Lung microvascular endothelial cell (primary cell): ENCODE data around the gene DOCK6. TPM values are rescaled to one million over a fixed set of nuclear protein-coding genes. Genes with fewer than 3 reads are reported as not detected.
A peak's percentile ranks its signal among the peaks of the same experiment; 100 is the strongest.
"Not testable (repeated sequence)": the region's sequence is repeated elsewhere in the genome, so short reads cannot be mapped to it uniquely, and the experiment has no call there.

Experiments used
- DNase-seq, 2 donors: peaks; one replicate each; pipeline versions ENCODE4 v3.0.0 to v3.0.0-alpha.2; 2010; ENCODE audit warnings: low read depth in 2 of 2
- total RNA-seq: library from RNA; depleted of rRNA; stranded (reverse); fragments of >200 nt; gene quantifications from 2 replicates; pipeline ENCODE4 v1.2.1, GENCODE V29; 2014

Gene DOCK6
- total RNA-seq, 1 donor from 2014 or later: 46.4 TPM

DNA sequence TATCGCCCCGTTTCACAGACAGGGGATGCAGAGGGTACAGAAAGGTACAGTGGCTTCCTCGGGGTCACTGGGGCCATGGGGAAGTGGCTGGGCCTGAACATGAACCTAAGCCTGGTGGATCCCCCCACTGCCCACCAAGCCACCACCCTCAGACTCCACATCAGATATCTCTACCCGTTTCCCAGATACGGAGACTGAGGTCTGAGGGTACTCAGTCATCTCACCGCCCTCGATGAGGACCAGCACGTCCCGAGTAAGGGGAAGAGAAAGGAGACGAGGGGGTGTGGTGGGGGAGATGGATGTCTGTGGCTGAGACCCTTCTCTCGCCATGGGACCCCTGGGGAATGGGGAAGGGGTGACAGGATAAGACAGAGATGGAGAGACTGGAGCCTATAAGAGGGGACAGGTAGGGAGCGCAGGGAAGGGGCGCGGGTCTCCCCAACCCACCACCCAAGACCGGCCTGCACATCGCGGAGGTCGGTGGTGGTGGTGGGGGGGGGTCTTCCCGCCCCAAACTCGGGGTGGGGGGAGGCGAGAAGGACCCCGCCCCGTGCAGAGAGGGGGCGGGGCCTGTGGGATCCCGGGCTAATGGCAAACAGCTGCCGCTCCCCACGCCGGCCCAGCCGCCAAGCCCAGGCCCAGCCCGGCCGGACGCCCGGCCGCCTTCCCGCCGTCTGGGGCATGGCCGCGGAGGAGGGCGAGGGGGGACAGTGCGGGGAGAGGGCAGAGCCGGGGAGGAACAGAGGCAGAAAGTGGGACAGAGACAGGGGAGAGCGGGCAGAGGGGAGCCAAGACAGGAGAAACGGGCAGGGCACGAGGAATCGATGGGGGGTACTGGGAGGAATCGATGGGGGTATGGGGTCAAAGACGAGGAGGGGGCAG lies 65.7 kb downstream of the DOCK6 start:
- peak; percentile 50 to 53 for DNase-seq

DNA sequence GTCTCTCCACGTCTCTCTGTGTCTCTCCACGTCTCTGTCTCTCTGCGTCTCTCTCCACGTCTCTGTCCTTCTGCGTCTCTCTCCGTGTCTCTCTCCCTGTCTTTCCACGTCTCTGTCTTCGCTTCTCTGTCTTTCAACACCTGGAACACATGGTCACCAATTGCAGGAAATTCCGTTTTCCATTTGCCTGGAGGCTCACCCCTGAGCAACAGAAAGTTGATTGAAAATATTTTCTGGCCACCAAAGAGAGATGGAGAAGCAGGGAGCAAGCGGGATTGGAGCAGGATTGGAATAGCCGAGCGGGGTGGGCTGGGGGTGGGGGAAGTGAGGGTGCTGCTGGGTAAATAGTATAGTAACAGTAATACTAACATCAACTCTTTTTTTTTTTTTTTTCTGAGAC lies 66.6 kb downstream of the DOCK6 start:
- DNase-seq: peak in 1 of 2 donors; percentile 69

- DNase-seq: peak in 1 of 2 donors; percentile 42
These were observed 67.4 kb downstream of the DOCK6 start for GRCh38 chr19:11194656-11195558.

GRCh38 chr19:11194173-11194572 lies 68.2 kb downstream of the DOCK6 start:
- no peak for DNase-seq

GRCh38 chr19:11192957-11193939 lies 69.1 kb downstream of the DOCK6 start:
- no peak for DNase-seq

GRCh38 chr19:11191934-11192333 lies 70.4 kb downstream of the DOCK6 start:
- no peak for DNase-seq

DNA sequence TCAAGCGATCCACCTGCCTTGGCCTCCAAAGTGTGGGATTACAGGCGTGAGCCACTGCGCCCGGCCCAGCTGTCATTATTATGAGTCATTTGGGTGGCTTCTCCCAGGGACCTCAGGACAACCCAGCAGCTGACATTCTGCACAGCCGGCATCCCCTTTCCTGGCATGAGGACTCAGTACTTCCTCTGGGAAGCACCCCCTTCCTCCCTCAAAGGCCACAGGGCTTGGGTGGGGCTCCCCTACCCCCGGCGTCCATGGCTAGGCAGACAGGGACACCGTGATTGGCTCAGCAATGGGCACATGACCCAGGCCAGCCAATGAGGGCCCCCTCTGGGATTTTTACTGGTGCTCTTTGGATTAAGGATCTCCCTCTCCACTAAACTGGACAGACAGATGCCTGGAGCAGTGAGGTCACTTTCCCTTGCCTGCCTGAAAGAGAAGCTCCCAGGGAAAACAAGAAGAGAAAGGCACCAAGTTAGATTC lies 71.0 kb downstream of the DOCK6 start:
- DNase-seq: peak; percentile 62 to 85

DNA sequence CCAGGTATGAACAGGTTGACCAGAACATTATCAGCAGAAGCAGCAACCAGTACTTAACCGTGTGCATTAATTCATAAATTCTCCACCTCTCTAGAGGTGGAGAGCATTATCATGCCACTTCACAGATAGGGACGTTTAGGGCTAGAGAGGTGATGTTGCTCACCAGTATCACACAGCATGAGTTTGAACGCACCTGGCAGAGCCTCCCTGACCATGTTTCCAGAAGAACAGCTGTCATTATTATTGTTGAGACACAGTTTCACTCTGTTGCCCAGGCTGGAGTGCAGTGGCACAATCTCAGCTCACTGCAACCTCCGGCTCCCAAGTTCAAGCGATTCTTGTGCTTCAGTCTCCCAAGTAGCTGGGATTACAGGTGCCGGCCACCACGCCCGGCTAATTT lies 71.8 kb downstream of the DOCK6 start:
- DNase-seq: no peak

DNA sequence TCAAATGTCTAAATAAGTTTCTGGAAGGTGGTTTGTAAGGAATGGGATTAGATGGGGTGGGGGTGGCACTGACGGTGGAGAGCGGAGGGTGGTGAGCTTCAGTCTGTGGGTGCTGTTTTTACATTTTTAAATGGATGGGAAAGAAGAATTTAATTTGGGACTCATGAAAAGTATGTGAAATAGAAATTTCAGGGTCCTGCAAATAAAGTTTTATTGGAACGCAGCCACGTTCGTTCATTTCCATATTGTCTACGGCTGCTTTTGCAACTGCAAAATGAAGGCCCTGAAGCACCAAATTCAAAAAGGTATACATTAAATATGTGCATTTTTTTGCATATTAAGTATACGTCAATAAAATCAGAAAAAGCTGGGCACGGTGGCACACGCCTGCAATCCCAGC lies 74.9 kb downstream of the DOCK6 start:
- no peak for DNase-seq

- no peak for DNase-seq
These were observed 79.3 kb downstream of the DOCK6 start for GRCh38 chr19:11182994-11183393.

GRCh38 chr19:11181488-11181887 lies 80.8 kb downstream of the DOCK6 start:
- DNase-seq: no peak

DNA sequence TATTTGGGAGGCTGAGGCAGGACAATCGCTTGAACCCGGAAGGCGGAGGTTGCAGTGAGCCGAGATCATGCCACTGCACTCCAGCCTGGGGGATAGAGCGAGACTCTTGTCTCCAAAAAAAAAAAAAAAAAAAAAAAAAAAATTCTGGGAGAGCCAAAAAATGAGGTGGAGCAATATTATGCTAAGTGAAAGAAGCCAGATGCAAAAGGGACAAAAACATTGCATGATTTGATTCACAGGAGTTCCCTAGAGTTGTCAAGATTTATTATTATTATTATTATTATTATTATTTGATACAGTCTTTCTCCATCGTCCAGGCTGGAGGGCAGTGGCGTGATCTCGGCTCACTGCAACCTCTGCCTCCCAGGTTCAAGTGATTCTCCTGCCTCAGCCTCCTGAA lies 81.3 kb downstream of the DOCK6 start:
- not testable (repeated sequence) for DNase-seq

DNA sequence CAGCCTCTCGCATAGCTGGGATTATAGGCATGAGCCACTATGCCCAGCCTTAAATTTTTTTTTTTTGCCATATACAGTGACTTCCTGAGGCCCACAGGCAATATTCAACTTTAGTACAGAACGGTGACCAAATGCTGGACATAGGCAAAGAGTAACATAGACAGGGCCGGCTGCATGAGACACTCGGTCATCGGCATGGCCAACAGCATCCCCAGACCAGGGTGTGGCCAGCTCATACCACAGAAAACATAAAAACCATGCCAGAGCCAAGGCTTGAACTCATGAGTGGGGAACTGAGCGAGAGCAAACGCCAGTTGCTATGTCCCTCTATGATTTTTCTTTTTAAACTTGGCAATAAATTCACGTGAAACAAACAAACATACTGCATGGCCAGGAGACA lies 82.0 kb downstream of the DOCK6 start:
- no peak for DNase-seq

GRCh38 chr19:11179716-11180297 lies 82.5 kb downstream of the DOCK6 start:
- peak; percentile 49 to 54 for DNase-seq

DNA sequence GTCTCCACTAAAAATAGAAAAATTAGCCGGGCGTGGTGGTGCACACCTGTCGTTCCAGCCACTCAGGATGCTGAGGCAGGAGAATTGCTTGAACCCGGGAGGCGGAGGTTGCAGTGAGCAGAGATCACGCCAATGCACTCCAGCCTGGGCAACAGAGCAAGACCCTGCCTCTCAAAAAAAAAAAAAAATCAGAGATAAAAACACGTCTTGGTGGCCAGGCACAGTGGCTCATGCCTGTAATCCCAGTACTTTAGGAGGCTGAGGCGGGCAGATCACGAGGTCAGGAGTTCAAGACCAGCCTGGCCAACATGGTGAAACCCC lies 83.2 kb downstream of the DOCK6 start:
- DNase-seq: not testable (repeated sequence)

- no peak for DNase-seq
These were observed 84.7 kb downstream of the DOCK6 start for GRCh38 chr19:11177592-11177991.

DNA sequence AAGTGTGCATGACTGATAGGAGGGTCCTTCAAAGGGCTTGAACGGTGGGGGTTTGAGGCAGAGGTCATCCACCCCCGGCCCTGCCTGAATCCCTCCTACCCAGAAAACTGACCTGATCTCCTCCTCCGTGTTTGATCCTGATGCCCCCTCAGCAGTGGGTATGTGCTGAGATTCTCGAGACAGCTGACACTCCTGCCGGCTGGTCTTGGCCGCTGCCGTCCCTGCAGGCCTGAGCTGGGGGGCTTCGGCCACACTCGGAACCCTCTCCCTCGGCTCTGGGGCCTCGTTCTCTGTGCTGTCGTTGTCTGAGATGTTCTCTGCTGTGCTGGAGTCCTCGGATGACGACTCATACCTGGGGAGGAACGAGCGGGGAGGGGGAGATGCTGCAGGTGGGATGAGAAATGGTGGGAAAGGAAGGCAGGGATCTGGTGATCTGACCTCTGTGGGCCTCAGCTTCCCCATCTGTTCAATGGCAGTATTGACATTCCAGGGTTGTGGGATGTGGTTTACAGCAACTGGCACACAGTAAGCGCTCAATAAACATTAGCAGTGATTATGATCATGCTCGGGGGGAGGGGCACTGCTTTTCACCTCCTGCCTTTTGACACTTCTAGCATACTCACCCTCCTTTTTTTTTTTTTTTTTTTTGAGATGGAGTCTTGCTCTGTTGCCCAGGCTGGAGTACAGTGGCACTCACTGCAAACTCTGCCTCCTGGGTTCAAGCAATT lies 85.7 kb downstream of the DOCK6 start:
- DNase-seq: no peak

DNA sequence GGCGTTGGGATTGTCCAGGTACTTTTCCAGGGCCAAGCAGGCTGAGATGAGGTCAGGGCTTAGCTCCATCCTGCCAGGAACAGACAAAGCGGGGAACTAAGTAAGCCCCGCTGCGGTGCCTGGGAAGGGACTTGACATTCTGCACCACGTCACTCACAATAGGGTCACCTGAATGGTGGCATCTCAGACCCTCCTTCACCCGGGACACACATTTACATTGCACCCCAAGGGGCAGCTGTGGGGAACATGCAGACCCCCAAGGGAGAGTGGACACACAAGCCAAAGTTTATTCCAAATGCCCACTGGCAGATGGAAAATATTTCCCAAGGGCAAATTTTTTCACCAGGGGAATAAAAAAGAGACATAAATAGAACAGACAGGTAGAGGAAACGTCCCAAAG lies 86.4 kb downstream of the DOCK6 start:
- DNase-seq: no peak

DNA sequence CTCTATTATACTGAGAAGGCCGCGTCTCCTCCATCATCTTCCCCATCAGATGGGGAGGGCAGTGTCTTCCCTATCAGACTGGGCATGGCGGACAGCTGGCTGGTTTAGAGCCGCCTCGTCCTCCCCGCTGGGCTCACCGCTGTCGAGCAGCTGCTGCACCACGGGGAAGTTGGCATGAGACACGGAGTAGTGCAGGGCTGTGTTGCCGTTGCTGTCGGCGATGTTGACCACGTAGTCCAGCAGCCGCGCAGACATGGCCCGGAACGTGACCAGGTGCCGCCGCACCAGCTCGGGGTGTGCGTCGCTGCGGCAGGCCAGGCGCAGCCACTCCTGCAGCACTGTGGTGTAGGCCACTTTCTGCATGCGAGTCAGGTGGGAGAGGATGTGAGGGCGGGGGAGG lies 88.0 kb downstream of the DOCK6 start:
- DNase-seq: no peak

DNA sequence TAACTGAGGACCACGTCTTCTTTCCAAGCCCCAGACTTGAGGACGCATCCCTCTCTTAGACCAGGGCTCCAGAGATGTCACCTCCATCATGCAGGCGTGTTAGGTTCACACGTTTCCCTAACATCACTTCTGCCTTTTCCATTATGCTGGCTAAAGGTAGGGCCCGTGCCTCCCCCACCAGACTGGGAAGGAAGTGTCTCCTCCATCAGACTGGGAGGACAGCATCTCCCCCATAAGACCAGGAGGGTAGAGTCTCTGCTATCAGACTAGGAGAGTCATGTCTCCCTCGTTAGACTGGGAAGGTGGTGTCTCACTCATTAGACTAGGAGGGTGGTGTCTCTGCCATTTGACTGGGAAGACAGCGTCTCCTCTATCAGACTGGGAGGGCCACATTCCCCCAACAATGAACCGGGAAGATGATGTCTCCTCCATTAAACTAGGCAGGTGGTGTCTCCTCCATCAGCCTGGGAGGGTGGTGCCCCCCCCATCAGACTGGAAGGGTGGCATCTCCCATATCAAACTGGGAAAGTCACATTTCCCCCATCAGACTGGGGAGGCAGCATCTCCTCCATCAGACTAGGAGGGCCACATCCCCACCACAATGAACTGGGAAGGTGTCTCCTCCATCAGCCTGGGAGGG lies 88.7 kb downstream of the DOCK6 start:
- DNase-seq: no peak
